ENCODE data around the gene MBNL1. TPM values are rescaled to one million over a fixed set of nuclear protein-coding genes. Genes with fewer than 3 reads are reported as not detected.

Gene MBNL1
- total and polyA plus RNA-seq, 2 donors (not counting 3 experiments of a cell fraction or from before 2014, with no cell fraction given): 179 to 362 TPM

- TF ChIP-seq EZH2 (IDR thresholded peaks at IDR 0.05; ENCODE audit: borderline replicate concordance, low read depth, low read length, severe bottlenecking) (no peak), JUN (IDR thresholded peaks at IDR 0.05; ENCODE audit: borderline replicate concordance, insufficient read depth, insufficient read length, low read depth) (no peak), MAX (IDR thresholded peaks at IDR 0.05; ENCODE audit: insufficient read depth, insufficient read length) (no peak), GATA2 (IDR thresholded peaks at IDR 0.05; ENCODE audit: insufficient read depth, insufficient read length, low read depth, low read length) (no peak), POLR2A (IDR thresholded peaks at IDR 0.05; ENCODE audit: low read depth, low read length) (no peak), FOS (IDR thresholded peaks at IDR 0.05; ENCODE audit: borderline replicate concordance, insufficient read depth, low read length) (no peak), POLR2AphosphoS5 (IDR thresholded peaks at IDR 0.05; ENCODE audit: insufficient read depth, low read depth, low read length) (no peak), CTCF (IDR thresholded peaks at IDR 0.05; ENCODE audit: extremely low read depth in 1 of 2, insufficient read depth in 1 of 2, low read depth in 1 of 2, low read length in 2 of 2) (no peak), MYC (IDR thresholded peaks at IDR 0.05; ENCODE audit: low read depth, low read length) (no peak)
- Histone ChIP-seq H3K9me1 (replicated peaks; ENCODE audit: control insufficient read depth, extremely low read depth, insufficient read depth, low read length) (no peaks in the 10 kb centered on the region), H3K27ac (ENCODE audit: insufficient read depth, low read depth, low read length) (peak overlapping the region; percentile 43), H3K4me2 (ENCODE audit: insufficient read depth, low read length) (peak overlapping the region; percentile 90), H3K4me3 (replicated peaks in 1 of 3; ENCODE audit: insufficient read depth in 1 of 3, low read depth in 1 of 3, low read length in 3 of 3) (peak overlapping the region in 1 of 3 experiments; percentile 33), H3K36me3 (ENCODE audit: control insufficient read depth in 2 of 2, extremely low read depth in 1 of 2, insufficient read depth in 2 of 2, low read length in 2 of 2) (peaks cover 3 to 7% of the 10 kb centered on the region in 2 experiments), H3K9ac (replicated peaks; ENCODE audit: extremely low read depth, insufficient read depth, low read length) (peak overlapping the region; percentile 46), H3K27me3 (ENCODE audit: control insufficient read depth in 2 of 2, insufficient read depth in 2 of 2, low read length in 2 of 2) (no peaks in the 10 kb centered on the region), H3K79me2 (ENCODE audit: control insufficient read depth, insufficient read depth, low read length) (peaks cover 99% of the 10 kb centered on the region), H4K20me1 (replicated peaks; ENCODE audit: control insufficient read depth, extremely low read depth, insufficient read depth, low read length) (peaks cover 12% of the 10 kb centered on the region), H3K9me3 (replicated peaks; ENCODE audit: control insufficient read depth, insufficient read depth, low read length) (no peaks in the 10 kb centered on the region), H3K4me1 (ENCODE audit: control insufficient read depth, extremely low read depth, insufficient read depth, low read length) (peaks cover 51% of the 10 kb centered on the region), H2AFZ (ENCODE audit: low read depth, low read length) (no peak overlapping the region)
- CTCF ChIA-PET: interaction anchor here (0.9 to 1.6 kb wide), 5 partner anchors 10 to 62 kb away, joined by 3 to 5 read pairs (median 4); no protein-coding TSS in a partner anchor
- dilution Hi-C loops (cut with MboI; ENCODE audit: extremely low pct_ligation_motif_present, low sequenced_read_pairs) (no loop called here), intact Hi-C loops (cut with micrococcal nuclease) (no loop called here)
- BruUV-seq (replicated peaks): no TSS peak
- FAIRE-seq (no peak), DNase-seq (ENCODE audit: low read depth, low spot score) (peak; percentile 67)
- POLR2A ChIA-PET: interaction anchor here (0.6 to 1.5 kb wide), 2 partner anchors 51 to 113 kb away, joined by 3 to 6 read pairs; no protein-coding TSS in a partner anchor
These were observed 113.8 kb downstream of the MBNL1 start for GRCh38 chr3:152382312-152383135.
